Skeletal muscle tissue (tissue), 4 donors: ENCODE results near the gene LIN7C. TPM values are rescaled to one million over a fixed set of nuclear protein-coding genes. Genes with fewer than 3 reads are reported as not detected.

Experiments used
- H3K27ac ChIP-seq: one replicate; pipeline ENCODE4 v1.7.0; 2013; ENCODE audit warnings: mild to moderate bottlenecking, low read depth, low read length, inconsistent platforms
- H3K27me3 ChIP-seq, 3 donors: one replicate each; pipeline ENCODE4 v1.7.0; 2013; ENCODE audit warnings: low read length in 3 of 3; ENCODE audit not compliant: control insufficient read depth in 3 of 3, insufficient read depth in 3 of 3
- H3K36me3 ChIP-seq, 3 donors: one replicate each; pipeline ENCODE4 v1.7.0; 2013; ENCODE audit warnings: low read length in 3 of 3; ENCODE audit not compliant: control insufficient read depth in 3 of 3, insufficient read depth in 3 of 3
- H3K4me1 ChIP-seq, 3 donors: one replicate each; pipeline ENCODE4 v1.7.0; 2013; ENCODE audit warnings: low read length in 3 of 3, mild to moderate bottlenecking in 3 of 3; ENCODE audit not compliant: control insufficient read depth in 3 of 3, insufficient read depth in 3 of 3
- H3K4me3 ChIP-seq, 3 donors: one replicate each; pipeline ENCODE4 v1.7.0; 2013; ENCODE audit warnings: low read length in 3 of 3
- H3K9ac ChIP-seq, 3 donors: one replicate each; pipeline ENCODE4 v1.7.0; 2013; ENCODE audit warnings: low read length in 3 of 3, mild to moderate bottlenecking in 3 of 3, moderate library complexity in 2 of 3, low read depth in 1 of 3
- H3K9me3 ChIP-seq, 3 donors: one replicate each; pipeline ENCODE4 v1.7.0; 2013; ENCODE audit warnings: low read length in 3 of 3; ENCODE audit not compliant: control insufficient read depth in 3 of 3
- total RNA-seq: library from RNA; depleted of rRNA; stranded (reverse); fragments of >200 nt; gene quantifications from one replicate; pipeline ENCODE4 v1.2.3, GENCODE V29; 2014
- donor health status: Osteomylitis.

Gene LIN7C
- total RNA-seq, 1 donor from 2014 or later = 29.7 TPM

GRCh38 chr11:27465629-27466028 is 40.9 kb downstream of the LIN7C start:
- H3K9ac ChIP-seq = no peak overlapping the region
- no peaks in the 10 kb centered on the region for H3K36me3 ChIP-seq
- no peak overlapping the region for H3K27ac ChIP-seq
- no peaks in the 10 kb centered on the region for H3K27me3 ChIP-seq
- no peak overlapping the region for H3K4me3 ChIP-seq
- H3K4me1 ChIP-seq = peaks cover under 1 to 10% (median 6%) of the 10 kb centered on the region in 3 donors
- H3K9me3 ChIP-seq = no peaks in the 10 kb centered on the region

- peaks cover 0 to 10% (median 5%) of the 10 kb centered on the region in 3 donors for H3K4me1 ChIP-seq
Measured at GRCh38 chr11:27464909-27465308, 41.7 kb downstream of the LIN7C start.

GRCh38 chr11:27464289-27464696 is 42.3 kb downstream of the LIN7C start:
- H3K9ac ChIP-seq = no peak overlapping the region
- no peak overlapping the region for H3K27ac ChIP-seq
- H3K36me3 ChIP-seq = no peaks in the 10 kb centered on the region

More at GRCh38 chr11:27464909-27465308, 41.7 kb downstream of the LIN7C start:
- Histone ChIP-seq H3K9ac (no peak overlapping the region), H3K36me3 (no peaks in the 10 kb centered on the region), H3K9me3 (no peaks in the 10 kb centered on the region), H3K27ac (no peak overlapping the region), H3K4me3 (no peak overlapping the region), H3K27me3 (no peaks in the 10 kb centered on the region)

GRCh38 chr11:27462543-27462942 is 44.0 kb downstream of the LIN7C start:
- Histone ChIP-seq H3K9me3 (no peaks in the 10 kb centered on the region), H3K27me3 (no peaks in the 10 kb centered on the region), H3K4me1 (peaks cover 0 to 6% (median 5%) of the 10 kb centered on the region in 3 donors), H3K36me3 (no peaks in the 10 kb centered on the region), H3K27ac (no peak overlapping the region), H3K9ac (no peak overlapping the region), H3K4me3 (no peak overlapping the region)

More at GRCh38 chr11:27464289-27464696, 42.3 kb downstream of the LIN7C start:
- Histone ChIP-seq H3K4me1 (peaks cover 0 to 10% (median 5%) of the 10 kb centered on the region in 3 donors), H3K9me3 (no peaks in the 10 kb centered on the region), H3K4me3 (no peak overlapping the region), H3K27me3 (no peaks in the 10 kb centered on the region)

GRCh38 chr11:27460158-27460978 is 46.2 kb downstream of the LIN7C start:
- no peak overlapping the region for H3K27ac ChIP-seq
- no peak overlapping the region for H3K9ac ChIP-seq
- no peaks in the 10 kb centered on the region for H3K9me3 ChIP-seq
- H3K4me3 ChIP-seq = no peak overlapping the region
- no peaks in the 10 kb centered on the region for H3K36me3 ChIP-seq
- no peaks in the 10 kb centered on the region for H3K27me3 ChIP-seq
- H3K4me1 ChIP-seq = peaks cover 0 to 6% (median 4%) of the 10 kb centered on the region in 3 donors

GRCh38 chr11:27459191-27459590 is 47.4 kb downstream of the LIN7C start:
- no peak overlapping the region for H3K4me3 ChIP-seq
- peaks cover 0 to 3% (median 0%) of the 10 kb centered on the region in 3 donors for H3K4me1 ChIP-seq
- H3K27me3 ChIP-seq = no peaks in the 10 kb centered on the region
- no peaks in the 10 kb centered on the region for H3K36me3 ChIP-seq
- H3K9ac ChIP-seq = no peak overlapping the region
- no peaks in the 10 kb centered on the region for H3K9me3 ChIP-seq
- no peak overlapping the region for H3K27ac ChIP-seq

GRCh38 chr11:27458182-27458581 is 48.4 kb downstream of the LIN7C start:
- H3K27me3 ChIP-seq = no peaks in the 10 kb centered on the region
- no peak overlapping the region for H3K4me3 ChIP-seq
- no peaks in the 10 kb centered on the region for H3K4me1 ChIP-seq
- H3K27ac ChIP-seq = no peak overlapping the region
- H3K36me3 ChIP-seq = no peaks in the 10 kb centered on the region
- H3K9me3 ChIP-seq = no peaks in the 10 kb centered on the region
- no peak overlapping the region for H3K9ac ChIP-seq

- no peak overlapping the region for H3K4me3 ChIP-seq
- no peak overlapping the region for H3K27ac ChIP-seq
- H3K9ac ChIP-seq = no peak overlapping the region
- no peaks in the 10 kb centered on the region for H3K9me3 ChIP-seq
- H3K4me1 ChIP-seq = no peaks in the 10 kb centered on the region
- H3K36me3 ChIP-seq = no peaks in the 10 kb centered on the region
- no peaks in the 10 kb centered on the region for H3K27me3 ChIP-seq
Measured at GRCh38 chr11:27456795-27457329, 49.7 kb downstream of the LIN7C start.

GRCh38 chr11:27456140-27456794 is 50.3 kb downstream of the LIN7C start:
- H3K36me3 ChIP-seq = no peaks in the 10 kb centered on the region
- peaks cover 0 to 3% (median 3%) of the 10 kb centered on the region in 3 donors for H3K4me1 ChIP-seq
- H3K9ac ChIP-seq = no peak overlapping the region
- H3K4me3 ChIP-seq = no peak overlapping the region
- no peaks in the 10 kb centered on the region for H3K27me3 ChIP-seq
- no peak overlapping the region for H3K27ac ChIP-seq
- no peaks in the 10 kb centered on the region for H3K9me3 ChIP-seq

- Histone ChIP-seq H3K36me3 (no peaks in the 10 kb centered on the region), H3K9ac (no peak overlapping the region), H3K4me1 (peaks cover 0 to 5% (median 5%) of the 10 kb centered on the region in 3 donors), H3K9me3 (no peaks in the 10 kb centered on the region), H3K27me3 (no peaks in the 10 kb centered on the region), H3K4me3 (no peak overlapping the region), H3K27ac (no peak overlapping the region)
Measured at GRCh38 chr11:27455667-27456066, 50.9 kb downstream of the LIN7C start.
